HG02973 (cell line): ENCODE measurements around the gene LSAMP.

Experiments
- ATAC-seq: cut with Tn5 transposase; IDR thresholded peaks from one replicate; pipeline ENCODE4 v1.9.1; 2021; ENCODE audit warnings: moderate library complexity; ENCODE audit not compliant: unreplicated experiment

The LSAMP gene

DNA sequence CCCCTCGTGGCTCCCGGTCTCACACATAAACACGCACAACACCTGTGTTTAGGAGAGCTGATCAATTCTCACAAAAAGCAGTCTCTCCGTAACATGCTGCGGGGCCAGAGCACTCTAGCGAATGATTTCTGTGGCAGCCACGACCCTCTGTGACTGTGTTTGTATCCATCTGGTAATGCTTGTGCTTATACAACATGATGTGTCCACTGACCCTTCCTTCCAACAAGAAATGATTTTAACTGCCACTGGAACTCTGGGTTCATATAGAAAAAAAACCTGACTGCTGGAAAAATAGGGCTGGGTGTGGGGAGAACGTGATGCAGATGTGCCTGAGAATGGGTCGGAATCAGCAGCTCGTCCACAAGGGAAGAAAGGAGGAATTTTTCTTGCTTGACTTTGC lies 411.8 kb downstream of the LSAMP start:
- ATAC-seq, result no peak

GRCh38 chr3:116032176-116032575 lies 413.1 kb downstream of the LSAMP start:
- ATAC-seq, result no peak

DNA sequence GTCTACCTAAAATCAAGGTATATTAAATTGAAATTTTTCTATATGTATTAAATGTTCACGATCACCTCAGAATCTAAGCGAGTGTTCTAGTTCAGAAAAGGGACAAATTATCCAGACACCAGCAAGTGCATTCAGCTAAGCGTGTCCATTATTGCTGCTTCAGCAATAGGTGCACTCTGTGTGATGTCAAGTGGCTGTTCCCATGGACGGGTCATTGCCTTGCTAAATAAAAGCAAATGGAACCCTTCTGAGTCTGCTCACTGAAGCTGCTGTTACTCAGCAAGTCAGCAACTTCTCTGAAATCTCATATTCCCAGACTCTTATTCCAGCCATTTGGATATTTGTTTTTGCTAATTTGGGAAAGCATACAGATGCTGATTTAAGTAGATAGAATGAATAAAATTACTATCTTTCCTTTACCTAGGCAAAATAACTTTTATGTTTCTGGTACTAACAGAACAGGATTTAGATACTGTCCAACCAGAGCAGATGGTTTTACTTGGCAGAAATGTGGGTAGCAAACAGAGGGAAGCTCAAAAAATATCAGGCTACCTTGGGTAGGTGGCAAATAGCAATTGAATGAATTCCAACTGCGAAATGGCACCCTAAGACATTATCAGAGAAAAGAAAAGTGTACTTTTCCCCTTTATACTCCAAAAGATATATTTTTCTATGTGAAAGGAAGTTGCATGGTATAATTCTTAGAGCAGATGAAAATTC lies 415.0 kb downstream of the LSAMP start:
- ATAC-seq, result no peak

DNA sequence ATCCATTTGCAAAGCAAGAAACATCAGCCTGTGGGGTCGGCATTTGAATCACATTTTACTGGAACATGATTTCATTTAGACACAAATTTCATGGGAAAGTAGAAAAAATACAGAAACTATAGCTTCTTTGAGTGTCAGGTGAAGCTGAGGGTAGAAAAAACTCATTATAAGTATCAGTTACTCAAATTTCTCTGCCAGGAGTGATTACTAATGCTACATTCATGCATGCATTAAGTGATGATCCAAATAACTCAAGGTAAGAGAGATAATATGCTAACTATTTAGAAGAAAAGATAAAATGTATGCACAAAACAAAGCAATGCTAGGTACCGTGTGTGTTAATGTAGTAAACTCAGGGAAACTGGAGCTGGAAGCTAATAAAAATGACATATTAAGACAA lies 416.0 kb downstream of the LSAMP start:
- ATAC-seq, result no peak

GRCh38 chr3:116028157-116028556 lies 417.1 kb downstream of the LSAMP start:
- no peak for ATAC-seq

GRCh38 chr3:116020989-116021388 lies 424.3 kb downstream of the LSAMP start:
- no peak for ATAC-seq

DNA sequence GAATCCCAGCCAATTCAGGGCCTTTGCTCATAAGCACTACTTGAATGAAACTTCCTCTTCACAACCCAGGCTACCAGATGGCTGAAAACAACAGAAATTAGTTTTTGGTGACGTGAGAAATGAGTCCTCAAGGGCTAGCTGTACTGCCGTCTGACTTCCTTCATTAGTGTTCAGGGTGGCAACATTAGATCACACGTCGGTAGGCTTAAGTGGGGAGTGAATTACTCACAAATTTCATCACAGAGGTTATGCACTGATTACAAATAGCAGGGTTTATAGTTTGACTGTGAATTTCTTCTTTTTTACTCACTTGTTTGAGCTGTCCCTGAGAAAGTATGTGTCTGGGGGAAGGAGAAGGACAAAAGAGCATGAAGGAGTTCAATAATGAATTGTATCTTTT lies 424.8 kb downstream of the LSAMP start:
- peak; percentile 74 for ATAC-seq

GRCh38 chr3:116019254-116019763 lies 426.0 kb downstream of the LSAMP start:
- no peak for ATAC-seq

- no peak for ATAC-seq
These were observed 426.6 kb downstream of the LSAMP start for GRCh38 chr3:116018646-116019045.

DNA sequence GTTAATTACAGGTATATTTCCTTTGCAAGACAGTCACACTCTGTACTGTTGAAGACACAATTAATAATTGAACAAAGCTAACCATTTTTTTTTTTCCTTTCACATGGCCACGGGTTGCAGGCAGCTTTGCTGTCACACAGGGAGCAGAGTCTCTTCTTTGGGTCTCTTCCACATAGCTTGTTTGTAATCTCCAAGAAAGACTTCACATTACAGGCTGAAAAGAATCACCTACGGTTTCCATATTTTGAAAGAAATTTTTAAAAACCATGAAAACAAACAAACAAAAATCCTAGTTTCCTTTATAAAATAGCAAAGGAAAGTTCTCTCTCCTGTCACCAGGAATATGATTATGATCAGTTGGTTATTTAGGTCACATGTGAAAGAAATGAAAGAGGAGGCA lies 429.4 kb downstream of the LSAMP start:
- ATAC-seq, result no peak

GRCh38 chr3:116007000-116007399 lies 438.3 kb downstream of the LSAMP start:
- ATAC-seq, result no peak

- ATAC-seq, result no peak
These were observed 439.9 kb downstream of the LSAMP start for GRCh38 chr3:116005404-116005803.

GRCh38 chr3:116002235-116002634 lies 443.1 kb downstream of the LSAMP start:
- ATAC-seq, result no peak

- no peak for ATAC-seq
These were observed 444.1 kb downstream of the LSAMP start for GRCh38 chr3:116001151-116001621.

- peak; percentile 54 for ATAC-seq
These were observed 445.0 kb downstream of the LSAMP start for GRCh38 chr3:116000311-116000710.

- ATAC-seq, result no peak
These were observed 445.7 kb downstream of the LSAMP start for GRCh38 chr3:115999613-116000012.

DNA sequence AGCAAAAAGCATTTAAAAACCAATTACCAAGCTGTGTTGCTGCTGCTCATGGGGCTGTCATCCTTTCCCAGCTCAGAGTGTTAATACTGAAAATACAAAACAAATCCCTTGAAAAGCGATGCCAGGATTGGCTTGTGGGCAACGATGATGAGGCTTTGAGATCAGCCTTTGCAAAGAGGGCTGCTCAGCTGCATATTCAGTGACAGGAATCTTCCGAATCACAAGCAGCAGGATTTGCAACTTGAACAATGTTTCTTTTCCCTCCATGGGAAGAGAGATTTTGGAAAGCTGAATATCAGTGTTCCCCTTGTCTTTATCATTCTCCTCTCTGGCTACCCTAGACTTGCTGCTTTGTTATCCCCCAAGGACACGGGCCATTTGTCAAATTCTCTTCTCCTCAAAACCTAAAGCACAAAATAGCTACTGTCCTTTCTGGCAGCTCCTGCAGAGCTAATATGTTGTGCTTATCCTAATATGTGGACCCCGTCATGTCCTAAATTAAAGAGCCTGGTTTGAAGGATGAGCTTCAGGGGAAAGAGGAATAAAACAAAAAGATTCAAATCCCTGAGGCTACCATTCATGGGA lies 446.2 kb downstream of the LSAMP start:
- no peak for ATAC-seq

- ATAC-seq, result no peak
These were observed 448.7 kb downstream of the LSAMP start for GRCh38 chr3:115996420-115997108.

- no peak for ATAC-seq
These were observed 454.6 kb downstream of the LSAMP start for GRCh38 chr3:115990669-115991068.

- ATAC-seq, result no peak
These were observed 455.4 kb downstream of the LSAMP start for GRCh38 chr3:115989684-115990421.

- ATAC-seq, result no peak
These were observed 458.6 kb downstream of the LSAMP start for GRCh38 chr3:115986555-115987207.
